GM12874 (cell line): ENCODE measurements around the gene KRT6B.

Source experiments
- CTCF ChIP-seq: IDR thresholded peaks from 2 replicates; pipeline ENCODE4 v1.5.1; 2011; ENCODE audit warnings: low read depth, mild to moderate bottlenecking, control low read depth, low read length, moderate library complexity; ENCODE audit not compliant: insufficient read depth

The KRT6B gene

DNA sequence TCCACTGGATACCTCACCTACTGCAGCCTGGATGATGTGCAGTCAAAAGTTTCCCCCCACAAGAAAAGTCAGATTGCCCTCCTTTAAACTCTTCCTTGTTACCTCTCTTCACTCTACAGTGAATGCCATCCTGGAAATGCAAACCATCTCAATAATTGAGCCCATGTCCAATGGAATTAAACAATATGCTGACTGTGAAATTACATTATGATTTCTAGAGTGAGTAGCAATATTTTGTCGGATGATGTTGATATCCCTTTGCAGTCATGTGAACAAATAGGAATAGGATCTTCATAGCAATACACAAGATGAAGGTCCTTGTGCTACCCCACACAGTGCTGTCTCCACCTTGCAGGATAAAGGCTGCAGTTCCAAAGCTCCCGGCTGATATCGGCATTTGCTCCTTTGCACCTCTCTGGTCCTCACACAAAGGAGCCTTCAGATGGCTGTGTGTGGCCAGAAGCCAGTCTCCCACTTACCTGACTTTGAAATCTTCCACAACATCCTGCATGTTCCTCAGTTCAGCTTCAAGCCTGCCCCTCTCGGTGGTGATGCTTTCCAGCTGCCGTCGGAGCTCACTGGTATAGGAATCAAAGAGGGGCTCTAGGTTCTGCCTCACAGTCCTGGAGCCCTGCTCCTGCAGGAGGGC, 19.3 kb downstream of the KRT6B start:
- no peak for TF ChIP-seq CTCF

GRCh38 chr12:52428121-52428520, 23.8 kb downstream of the KRT6B start:
- no peak for TF ChIP-seq CTCF

DNA sequence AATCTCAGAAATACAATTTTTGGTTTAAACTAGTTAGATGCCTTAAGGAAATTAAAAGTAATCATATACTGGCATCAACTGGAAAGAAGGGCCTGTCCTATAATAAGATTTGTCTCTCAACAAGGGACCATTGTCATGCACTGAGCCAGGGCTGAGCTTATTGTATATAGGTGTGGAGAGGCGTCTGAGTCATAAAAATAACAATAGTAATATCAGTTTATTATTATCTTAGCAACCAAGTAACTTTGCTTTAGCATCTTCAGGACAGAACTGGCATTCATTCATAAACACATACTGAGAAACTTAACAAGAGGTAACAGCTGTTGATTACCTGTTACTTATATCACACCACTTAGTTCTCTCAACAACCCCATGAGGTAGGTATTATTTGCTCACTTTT, 24.9 kb downstream of the KRT6B start:
- no peak for TF ChIP-seq CTCF

GRCh38 chr12:52426034-52426433, 25.9 kb downstream of the KRT6B start:
- no peak for TF ChIP-seq CTCF

GRCh38 chr12:52425466-52425865, 26.5 kb downstream of the KRT6B start:
- no peak for TF ChIP-seq CTCF

GRCh38 chr12:52423661-52424500, 28.1 kb downstream of the KRT6B start:
- no peak for TF ChIP-seq CTCF

GRCh38 chr12:52423035-52423434, 28.9 kb downstream of the KRT6B start:
- TF ChIP-seq CTCF, result no peak
